NCI-H345 treated with DMSO at 0.1 percent for 48 hours (cell line): ENCODE data around the gene PLIN5.

Source experiments
- DNase-seq: peaks from one replicate; lab custom pipeline; 2025; ENCODE audit not compliant: unreplicated experiment; lab: John Stamatoyannopoulos, UW

Gene PLIN5

GRCh38 chr19:4506449-4507149 lies 28.4 kb downstream of the PLIN5 start:
- DNase-seq, result no peak

DNA sequence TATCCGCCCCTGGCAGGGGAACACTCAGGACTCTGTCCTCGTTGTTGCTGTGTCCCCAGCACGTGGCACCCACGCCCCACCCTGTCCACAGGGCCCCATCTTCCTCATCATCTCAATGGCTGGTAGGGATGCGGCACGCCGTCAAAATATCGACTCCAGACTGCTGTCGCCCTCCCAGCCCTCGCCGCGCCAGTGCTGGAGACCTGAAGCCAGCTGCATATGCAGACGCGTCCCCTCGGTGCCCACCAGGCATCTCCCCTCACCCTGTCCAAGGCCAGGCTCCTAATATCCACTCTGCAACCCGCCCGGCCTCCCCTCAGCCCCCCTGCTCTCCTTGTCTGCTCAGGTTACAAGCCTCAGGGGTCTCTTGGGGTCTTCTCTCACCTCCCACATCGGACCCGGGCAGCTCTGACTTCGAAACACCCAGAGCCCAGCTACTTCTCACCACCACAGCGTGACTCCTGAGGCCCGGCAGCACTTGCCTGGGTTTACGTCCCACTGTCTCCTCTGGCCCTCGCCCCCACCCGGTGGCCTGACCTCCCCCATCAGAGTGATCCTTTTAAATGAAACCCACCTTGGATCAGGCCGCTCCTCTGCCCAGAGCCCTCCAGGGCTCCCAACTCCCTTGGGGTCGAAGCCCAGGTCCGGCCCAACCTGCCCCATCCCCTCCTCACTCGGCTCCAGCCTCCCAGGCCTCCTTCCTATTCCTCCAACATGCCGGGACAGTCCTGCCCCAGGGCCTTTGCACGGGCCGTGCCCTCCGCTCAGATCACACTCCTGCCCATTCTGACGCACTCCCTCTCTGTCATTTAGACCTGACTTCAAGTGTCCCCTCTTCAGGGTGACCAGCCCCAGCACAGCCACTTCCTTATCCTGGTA lies 29.2 kb downstream of the PLIN5 start:
- DNase-seq, result no peak

DNA sequence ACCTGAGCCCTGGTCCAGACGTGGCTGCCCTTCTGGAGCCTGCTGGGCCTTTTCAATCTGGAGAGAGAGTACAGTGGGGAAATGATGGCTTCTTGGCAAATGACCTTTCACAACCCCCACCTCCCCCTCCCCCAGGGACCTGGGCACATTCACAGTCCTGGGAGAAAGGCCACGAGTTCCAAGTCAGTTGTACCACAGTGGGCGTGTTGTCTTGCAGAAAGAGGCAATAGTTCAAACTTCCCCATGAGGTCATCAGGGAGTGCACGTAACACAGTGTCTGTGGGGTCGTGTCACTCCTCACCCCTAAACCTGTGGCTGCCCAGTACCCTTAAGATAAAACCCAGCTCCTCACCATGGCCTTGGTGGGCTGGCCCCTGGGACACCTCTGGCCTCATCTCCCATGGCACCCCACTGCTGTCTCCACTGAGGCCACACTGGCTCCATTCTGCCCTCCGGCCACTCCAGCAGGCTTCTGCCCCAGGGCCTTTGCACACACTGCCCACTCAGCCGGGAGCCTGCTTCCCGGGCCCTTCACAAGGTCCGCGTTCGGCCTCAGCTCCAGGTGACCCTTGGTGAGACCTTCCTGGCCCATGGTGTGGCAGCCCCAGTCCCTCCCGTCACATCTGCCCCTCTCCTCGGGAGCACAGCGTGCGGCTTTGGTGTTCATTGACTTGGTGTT lies 30.0 kb downstream of the PLIN5 start:
- DNase-seq, result no peak

- DNase-seq, result no peak
Observed at GRCh38 chr19:4504297-4504701, 30.7 kb downstream of the PLIN5 start.

DNA sequence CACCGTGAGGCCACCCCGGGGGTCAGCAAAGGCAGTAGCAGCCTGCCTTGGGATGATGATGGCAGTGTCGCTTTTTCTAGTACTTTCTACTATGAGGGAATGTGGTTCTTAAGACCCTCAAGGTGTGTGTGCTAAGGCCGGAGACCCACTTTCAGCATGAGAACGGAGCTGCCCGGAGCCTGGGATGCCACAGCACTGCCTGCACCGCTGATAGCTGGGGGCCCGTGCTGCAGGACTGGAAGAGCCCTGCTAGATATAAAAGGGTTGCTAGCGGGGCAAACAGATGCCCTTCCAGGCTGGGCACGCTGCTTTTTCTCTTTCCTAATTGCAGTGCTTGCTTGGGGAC lies 31.2 kb downstream of the PLIN5 start:
- no peak for DNase-seq

GRCh38 chr19:4503132-4503824 lies 31.7 kb downstream of the PLIN5 start:
- no peak for DNase-seq

- no peak for DNase-seq
Observed at GRCh38 chr19:4502282-4503131, 32.5 kb downstream of the PLIN5 start.

DNA sequence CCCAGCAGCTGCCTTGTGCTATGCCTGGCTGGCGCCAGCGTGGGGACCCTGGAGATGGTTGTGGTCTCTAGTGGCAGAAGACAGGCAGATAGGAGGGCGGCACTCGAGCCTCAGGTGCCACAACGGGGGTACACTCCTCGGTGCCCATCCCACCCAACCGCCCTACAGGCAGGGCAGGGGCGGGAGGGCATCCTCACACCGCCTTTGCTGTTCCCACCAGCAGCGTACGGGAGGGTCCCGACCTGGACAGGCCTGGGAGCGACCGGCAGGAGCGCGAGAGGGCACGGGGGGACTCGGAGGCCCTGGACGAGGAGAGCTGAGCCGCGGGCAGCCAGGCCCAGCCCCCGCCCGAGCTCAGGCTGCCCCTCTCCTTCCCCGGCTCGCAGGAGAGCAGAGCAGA lies 33.3 kb downstream of the PLIN5 start:
- no peak for DNase-seq

- no peak for DNase-seq
Observed at GRCh38 chr19:4500841-4501591, 34.0 kb downstream of the PLIN5 start.

GRCh38 chr19:4499855-4500254 lies 35.2 kb downstream of the PLIN5 start:
- DNase-seq, result no peak

DNA sequence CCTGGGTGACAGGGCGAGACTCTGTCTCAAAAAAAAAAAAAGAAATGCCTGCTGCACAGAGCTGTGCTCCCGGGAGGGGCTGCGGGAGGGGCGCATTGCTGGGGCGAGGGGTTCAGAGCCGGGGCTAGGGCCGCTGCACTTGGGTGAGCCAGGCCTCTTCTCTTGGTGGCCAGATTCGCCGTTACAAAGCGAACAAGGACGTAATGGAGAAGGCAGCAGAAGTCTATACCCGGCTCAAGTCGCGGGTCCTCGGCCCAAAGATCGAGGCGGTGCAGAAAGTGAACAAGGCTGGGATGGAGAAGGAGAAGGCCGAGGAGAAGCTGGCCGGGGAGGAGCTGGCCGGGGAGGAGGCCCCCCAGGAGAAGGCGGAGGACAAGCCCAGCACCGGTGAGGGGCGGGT lies 35.7 kb downstream of the PLIN5 start:
- DNase-seq, result no peak

DNA sequence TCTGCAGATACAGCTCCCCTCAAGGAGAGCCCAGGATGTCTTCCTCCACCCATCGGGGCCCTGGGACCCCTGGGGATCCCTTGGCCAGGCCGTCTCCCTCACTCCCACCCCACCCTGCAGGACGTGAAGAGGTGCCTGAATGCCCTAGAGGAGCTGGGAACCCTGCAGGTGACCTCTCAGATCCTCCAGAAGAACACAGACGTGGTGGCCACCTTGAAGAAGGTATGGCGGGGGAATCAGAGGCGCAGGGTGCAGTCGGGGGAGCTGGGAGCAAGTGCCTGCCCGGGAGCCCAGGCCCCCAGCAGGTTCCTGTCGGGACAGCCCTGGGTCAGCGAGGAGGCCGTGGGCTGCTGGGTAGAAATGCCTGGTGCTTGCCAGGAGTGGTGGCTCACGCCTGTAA lies 36.3 kb downstream of the PLIN5 start:
- DNase-seq, result no peak

DNA sequence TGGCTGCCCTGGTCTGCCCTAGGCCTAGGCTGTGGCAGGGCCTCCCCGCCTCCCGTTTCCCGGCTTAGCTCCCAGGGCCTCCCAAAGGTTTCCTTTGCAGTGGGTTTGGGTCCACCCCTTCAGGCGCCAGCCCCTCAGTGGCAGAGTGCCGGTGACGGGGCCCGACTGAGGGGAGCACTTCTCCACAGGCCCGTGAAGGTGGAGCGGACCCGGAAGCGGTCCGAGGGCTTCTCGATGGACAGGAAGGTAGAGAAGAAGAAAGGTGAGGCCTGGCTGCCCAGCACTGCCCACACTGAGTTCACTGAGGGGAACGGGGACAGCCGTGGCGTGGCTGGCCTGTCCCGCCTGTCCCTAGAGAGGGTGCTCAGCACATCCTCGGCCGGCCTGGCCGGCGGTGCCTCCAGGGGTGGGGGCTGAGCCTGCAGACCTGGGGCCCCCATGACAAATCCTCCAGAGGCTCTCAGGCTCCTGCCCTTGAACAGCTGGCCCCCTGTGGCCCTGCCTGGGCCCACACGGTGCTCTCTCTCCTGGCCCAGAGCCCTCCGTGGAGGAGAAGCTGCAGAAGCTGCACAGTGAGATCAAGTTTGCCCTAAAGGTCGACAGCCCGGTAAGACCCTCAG lies 37.1 kb downstream of the PLIN5 start:
- DNase-seq, result no peak

- no peak for DNase-seq
Observed at GRCh38 chr19:4496304-4496703, 38.7 kb downstream of the PLIN5 start.

DNA sequence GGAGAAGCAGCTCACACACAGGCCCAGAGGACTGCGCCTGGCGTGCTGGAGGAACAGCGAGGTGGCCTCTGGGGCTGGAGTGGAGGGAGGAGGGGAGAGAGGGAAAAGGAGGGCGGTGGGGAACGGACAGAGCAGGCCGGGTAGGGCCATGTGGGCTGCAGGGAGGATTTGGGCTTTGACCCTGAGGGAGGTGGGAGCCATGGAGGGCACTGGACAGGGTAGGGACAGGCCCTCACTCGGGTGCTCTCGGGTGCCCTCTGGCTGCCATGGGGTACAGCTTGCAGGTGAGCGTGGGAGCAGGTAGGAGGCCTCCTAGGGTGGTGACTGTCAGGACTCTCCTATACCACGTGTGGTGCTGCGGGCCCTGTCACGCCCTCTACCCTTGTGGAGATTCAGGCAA lies 39.6 kb downstream of the PLIN5 start:
- no peak for DNase-seq

GRCh38 chr19:4494691-4495064 lies 40.3 kb downstream of the PLIN5 start:
- no peak for DNase-seq

DNA sequence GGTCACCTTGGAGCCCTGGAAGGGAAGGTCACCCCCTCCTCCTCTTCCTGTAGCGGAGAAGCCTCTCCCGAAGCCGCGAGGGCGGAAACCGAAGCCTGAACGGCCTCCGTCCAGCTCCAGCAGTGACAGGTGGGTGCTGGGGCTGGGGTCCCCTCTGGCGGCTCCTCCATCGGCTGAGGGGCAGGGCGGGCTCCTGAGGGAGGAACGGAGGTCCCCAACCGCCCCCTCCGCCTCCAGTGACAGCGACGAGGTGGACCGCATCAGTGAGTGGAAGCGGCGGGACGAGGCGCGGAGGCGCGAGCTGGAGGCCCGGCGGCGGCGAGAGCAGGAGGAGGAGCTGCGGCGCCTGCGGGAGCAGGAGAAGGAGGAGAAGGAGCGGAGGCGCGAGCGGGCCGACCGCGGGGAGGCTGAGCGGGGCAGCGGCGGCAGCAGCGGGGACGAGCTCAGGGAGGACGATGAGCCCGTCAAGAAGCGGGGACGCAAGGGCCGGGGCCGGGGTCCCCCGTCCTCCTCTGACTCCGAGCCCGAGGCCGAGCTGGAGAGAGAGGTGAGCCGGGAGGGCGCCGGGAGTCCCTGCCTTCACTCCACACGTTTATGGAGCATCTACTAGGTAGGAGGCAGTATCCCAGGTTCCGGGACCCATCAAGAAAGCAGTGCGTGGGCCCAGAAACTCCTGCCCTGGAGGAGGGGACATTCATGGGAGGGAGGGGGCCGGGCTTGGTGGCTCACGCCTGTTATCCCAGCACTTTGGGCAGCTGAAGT lies 40.9 kb downstream of the PLIN5 start:
- no peak for DNase-seq

DNA sequence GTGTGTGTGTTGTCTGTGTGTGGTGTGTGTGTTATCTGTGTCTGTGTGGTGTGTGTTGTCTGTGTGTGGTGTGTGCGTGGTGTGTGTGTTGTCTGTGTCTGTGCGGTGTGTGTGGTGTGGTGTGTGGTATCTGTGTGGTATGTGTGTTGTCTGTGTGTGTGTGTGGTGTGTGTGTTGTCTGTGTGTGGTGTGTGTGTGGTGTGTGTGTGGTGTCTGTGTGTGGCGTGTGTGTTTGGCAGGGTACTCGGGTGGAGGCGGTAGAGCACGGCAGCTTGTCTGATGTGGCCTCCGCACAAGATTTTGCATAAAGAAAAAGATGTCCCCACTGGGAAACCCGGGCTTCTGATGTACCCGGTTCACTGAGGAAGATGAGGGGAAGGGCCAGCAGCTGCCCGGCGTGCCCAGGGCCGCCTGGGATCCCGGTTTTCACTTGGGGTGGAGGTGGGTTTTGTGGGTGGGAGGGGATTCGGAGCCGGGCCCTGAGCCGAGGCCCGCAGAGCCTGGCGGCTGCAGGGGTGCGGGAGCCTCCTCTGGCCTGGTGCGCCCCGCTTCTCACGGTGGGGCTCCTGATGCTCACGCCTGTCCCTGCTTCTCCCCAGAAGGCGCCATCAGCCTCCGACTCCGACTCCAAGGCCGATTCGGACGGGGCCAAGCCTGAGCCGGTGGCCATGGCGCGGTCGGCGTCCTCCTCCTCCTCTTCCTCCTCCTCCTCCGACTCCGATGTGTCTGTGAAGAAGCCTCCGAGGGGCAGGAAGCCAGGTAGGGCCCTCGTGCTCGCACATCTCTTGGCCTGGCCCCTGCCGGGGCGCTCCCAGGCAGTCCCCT lies 41.7 kb downstream of the PLIN5 start:
- DNase-seq, result no peak
